CD8-positive, alpha-beta memory T cell (primary cell): ENCODE results near the gene SH3TC1. TPM values are rescaled to one million over a fixed set of nuclear protein-coding genes. Genes with fewer than 3 reads are reported as not detected.

ENCODE experiments used
- CTCF ChIA-PET: fragments of 350-600 bp; sonication (Branson Sonifier 250); formaldehyde crosslinking; loops from one replicate; lab custom pipeline; 2021; ENCODE audit warnings: antibody characterized with exemption; lab: Charles Lee
- POLR2A ChIA-PET: fragments of 350-600 bp; sonication (Branson Sonifier 250); formaldehyde crosslinking; loops from one replicate; lab custom pipeline; 2021; ENCODE audit warnings: antibody characterized with exemption; lab: Charles Lee
- DNase-seq, 5 donors: peaks; one replicate each; pipeline versions ENCODE4 v3.0.0 to v3.0.0-alpha.2; 2020 to 2022; ENCODE audit warnings: mixed read lengths in 1 of 5
- H3K27ac ChIP-seq: one replicate; pipeline ENCODE4 v1.7.0; 2013; ENCODE audit warnings: low read depth, mild to moderate bottlenecking, low read length, moderate library complexity
- H3K27me3 ChIP-seq: 2 replicates; pipeline ENCODE4 v1.7.0; 2013; ENCODE audit warnings: low read length, mild to moderate bottlenecking; ENCODE audit not compliant: insufficient read depth, poor library complexity, severe bottlenecking
- H3K36me3 ChIP-seq: 2 replicates; pipeline ENCODE4 v1.7.0; 2013; ENCODE audit warnings: mild to moderate bottlenecking, low read length, moderate library complexity; ENCODE audit not compliant: insufficient read depth
- H3K4me1 ChIP-seq: 2 replicates; pipeline ENCODE4 v1.7.0; 2013; ENCODE audit warnings: mild to moderate bottlenecking, low read length, moderate library complexity; ENCODE audit not compliant: insufficient read depth
- H3K4me3 ChIP-seq: 2 replicates; pipeline ENCODE4 v1.7.0; 2013; ENCODE audit warnings: mild to moderate bottlenecking, low read length
- H3K9me3 ChIP-seq: 2 replicates; pipeline ENCODE4 v1.7.0; 2013; ENCODE audit warnings: mild to moderate bottlenecking, low read length
- H3K27ac Mint-ChIP-seq, 8 donors: one replicate each; pipeline ENCODE4 v1.8.0; 2020 to 2021; ENCODE audit warnings: mixed read lengths in 8 of 8, mild to moderate bottlenecking in 6 of 8, inconsistent platforms in 3 of 8, moderate library complexity in 3 of 8
- H3K27me3 Mint-ChIP-seq, 2 donors: one replicate each; pipeline ENCODE4 v1.8.0; 2020 to 2021; ENCODE audit warnings: mixed read lengths in 2 of 2, mild to moderate bottlenecking in 1 of 2, moderate library complexity in 1 of 2
- H3K36me3 Mint-ChIP-seq, 3 donors: one replicate each; pipeline ENCODE4 v1.8.0; 2020 to 2021; ENCODE audit warnings: mixed read lengths in 3 of 3, inconsistent platforms in 1 of 3, mild to moderate bottlenecking in 1 of 3
- H3K4me1 Mint-ChIP-seq, 3 donors: one replicate each; pipeline ENCODE4 v1.8.0; 2020 to 2021; ENCODE audit warnings: mixed read lengths in 3 of 3, inconsistent platforms in 1 of 3, mild to moderate bottlenecking in 1 of 3
- H3K4me3 Mint-ChIP-seq, 7 donors: one replicate each; pipeline ENCODE4 v1.8.0; 2020 to 2021; ENCODE audit warnings: mixed read lengths in 7 of 7, mild to moderate bottlenecking in 6 of 7, moderate library complexity in 4 of 7, inconsistent platforms in 2 of 7
- H3K9me3 Mint-ChIP-seq, 5 donors: one replicate each; pipeline ENCODE4 v1.8.0; 2020 to 2022; ENCODE audit warnings: mixed read lengths in 5 of 5, mild to moderate bottlenecking in 3 of 5, moderate library complexity in 2 of 5, inconsistent platforms in 1 of 5
- polyA plus RNA-seq: library from polyadenylated mRNA; unstranded; fragments of 300-500 nt; fragmentation: Illumina TruSeq; gene quantifications from one replicate; pipeline ENCODE4 v1.2.3, GENCODE V29; 2021
- total RNA-seq, 2 experiments: library from RNA; stranded (reverse); gene quantifications; one replicate each; pipeline ENCODE4 v1.2.3, GENCODE V29; 2021

The SH3TC1 gene
- total and polyA plus RNA-seq, 3 experiments from 2014 or later, result 7.5 to 12.2 (median 8.9) TPM

GRCh38 chr4:8210010-8210409 lies 10.9 kb downstream of the SH3TC1 start:
- POLR2A ChIA-PET, result no interaction called here
- CTCF ChIA-PET, result interaction anchor here (0.6 kb wide), 1 partner anchor 32 kb away, joined by 3 read pairs; no protein-coding TSS in a partner anchor

DNA sequence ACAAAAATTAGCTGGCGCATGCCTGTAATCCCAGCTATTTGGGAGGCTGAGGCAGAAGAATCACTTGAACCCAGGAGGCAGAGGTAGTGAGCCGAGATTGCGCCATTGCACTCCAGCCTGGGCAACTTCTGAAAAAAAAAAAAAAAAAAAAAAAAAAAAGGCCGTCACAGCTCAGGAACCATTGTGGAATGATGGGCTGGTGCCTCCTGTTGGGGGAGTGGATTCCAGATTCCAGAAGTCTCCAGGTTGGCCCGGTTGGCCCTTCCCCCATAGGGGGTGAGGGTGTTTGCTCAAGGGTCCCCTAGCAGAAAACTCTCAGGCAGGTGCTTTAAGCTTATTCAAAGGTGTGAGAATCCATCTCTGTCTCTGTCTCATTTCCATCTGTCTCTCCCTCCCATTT lies 11.5 kb downstream of the SH3TC1 start:
- H3K4me1 ChIP-seq, result no peaks in the 10 kb centered on the region
- ChIA-PET CTCF (interaction anchor here (0.6 kb wide), 1 partner anchor 31 kb away, joined by 3 read pairs; no protein-coding TSS in a partner anchor), POLR2A (no interaction called here)
- no peak overlapping the region for H3K4me3 ChIP-seq
- no peaks in the 10 kb centered on the region for H3K9me3 ChIP-seq
- H3K27me3 ChIP-seq, result no peaks in the 10 kb centered on the region
- no peaks in the 10 kb centered on the region for H3K9me3 Mint-ChIP-seq
- H3K27ac Mint-ChIP-seq, result no peak overlapping the region
- peaks cover 6 to 12% (median 10%) of the 10 kb centered on the region in 3 donors for H3K4me1 Mint-ChIP-seq
- H3K36me3 ChIP-seq, result no peaks in the 10 kb centered on the region
- DNase-seq, result no peak
- H3K4me3 Mint-ChIP-seq, result no peak overlapping the region
- H3K27me3 Mint-ChIP-seq, result no peaks in the 10 kb centered on the region
- H3K27ac ChIP-seq, result no peak overlapping the region
- H3K36me3 Mint-ChIP-seq, result peaks cover 0 to 38% (median 4%) of the 10 kb centered on the region in 3 donors

More at GRCh38 chr4:8210010-8210409, 10.9 kb downstream of the SH3TC1 start:
- Mint-ChIP-seq H3K36me3 (peaks cover 0 to 36% (median 4%) of the 10 kb centered on the region in 3 donors), H3K4me1 (peaks cover 6 to 13% (median 12%) of the 10 kb centered on the region in 3 donors), H3K27ac (no peak overlapping the region), H3K27me3 (no peaks in the 10 kb centered on the region), H3K9me3 (no peaks in the 10 kb centered on the region), H3K4me3 (no peak overlapping the region)
- Histone ChIP-seq H3K27me3 (no peaks in the 10 kb centered on the region), H3K4me3 (no peak overlapping the region), H3K9me3 (no peaks in the 10 kb centered on the region), H3K4me1 (no peaks in the 10 kb centered on the region), H3K27ac (no peak overlapping the region), H3K36me3 (no peaks in the 10 kb centered on the region)
- no peak for DNase-seq

DNA sequence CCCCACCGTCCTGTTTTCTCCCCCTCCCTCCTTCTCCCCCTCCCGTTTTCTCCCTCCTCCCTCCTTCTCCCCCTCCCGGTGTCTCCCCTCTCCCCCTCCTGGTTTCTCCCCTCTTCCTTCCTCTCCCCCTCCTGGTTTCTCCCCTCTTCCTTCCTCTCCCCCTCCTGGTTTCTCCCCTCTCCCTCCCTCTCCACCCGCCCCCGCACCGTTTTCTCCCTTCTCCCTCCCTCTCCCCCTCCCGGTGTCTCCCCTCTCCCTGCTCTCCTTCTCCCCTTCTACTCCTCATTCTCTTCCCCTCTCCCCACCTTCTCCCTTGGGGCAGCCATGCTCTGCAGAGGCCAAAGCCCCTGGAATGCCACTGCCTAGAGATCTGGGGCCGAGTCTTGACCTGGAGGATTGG lies 12.2 kb downstream of the SH3TC1 start:
- Mint-ChIP-seq H3K27me3 (no peaks in the 10 kb centered on the region), H3K4me3 (no peak overlapping the region), H3K4me1 (peaks cover 5 to 9% (median 6%) of the 10 kb centered on the region in 3 donors), H3K36me3 (peaks cover 0 to 39% (median 4%) of the 10 kb centered on the region in 3 donors), H3K27ac (peak overlapping the region in 1 of 8 donors; percentile 77), H3K9me3 (no peaks in the 10 kb centered on the region)
- Histone ChIP-seq H3K4me3 (no peak overlapping the region), H3K27me3 (no peaks in the 10 kb centered on the region), H3K4me1 (no peaks in the 10 kb centered on the region), H3K36me3 (no peaks in the 10 kb centered on the region), H3K27ac (no peak overlapping the region), H3K9me3 (no peaks in the 10 kb centered on the region)
- POLR2A ChIA-PET, result no interaction called here
- no peak for DNase-seq
- CTCF ChIA-PET, result no interaction called here

DNA sequence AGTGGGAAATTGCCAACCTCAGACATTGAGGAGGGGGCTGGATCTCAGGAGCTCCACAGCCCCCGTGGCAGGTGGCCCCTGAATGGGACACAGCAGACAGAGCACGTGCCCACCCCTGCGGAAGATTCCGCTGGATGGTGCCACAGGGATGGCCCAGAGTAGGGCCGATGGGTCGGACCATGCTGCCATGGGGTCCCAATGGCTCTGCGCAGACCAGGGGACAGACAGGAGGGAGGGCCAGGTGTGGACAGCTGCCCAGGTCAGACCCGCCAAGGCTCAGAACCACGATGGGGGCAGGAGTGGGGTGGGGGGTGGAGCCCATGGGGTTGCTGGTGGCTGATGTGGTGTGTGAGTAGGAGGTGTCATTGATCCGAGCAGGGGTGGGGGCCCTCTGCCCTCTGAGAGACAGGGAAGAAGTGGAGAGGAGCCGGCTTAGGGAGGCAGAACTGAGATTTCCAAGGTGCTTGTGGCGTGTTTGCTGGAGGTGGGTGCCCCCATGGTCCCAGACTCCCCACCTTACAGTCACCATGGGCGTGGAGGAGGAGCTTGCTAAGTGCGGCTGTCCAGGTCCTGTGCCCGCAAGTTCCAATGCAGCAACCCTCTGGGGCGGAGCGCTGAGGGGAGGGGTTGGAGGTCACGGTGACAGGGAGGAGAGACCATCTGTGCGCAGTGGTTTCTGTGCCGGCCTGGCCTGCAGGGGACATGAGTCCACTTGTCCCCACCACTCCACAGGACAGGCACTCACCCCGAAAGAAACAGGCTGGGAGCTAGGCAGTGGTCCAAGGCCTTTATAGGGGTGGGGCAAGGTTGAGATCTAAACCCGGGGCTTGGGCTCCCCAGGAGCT lies 12.9 kb downstream of the SH3TC1 start:
- no peaks in the 10 kb centered on the region for H3K9me3 Mint-ChIP-seq
- Histone ChIP-seq H3K27ac (no peak overlapping the region), H3K27me3 (no peaks in the 10 kb centered on the region), H3K4me3 (no peak overlapping the region), H3K4me1 (no peaks in the 10 kb centered on the region), H3K36me3 (no peaks in the 10 kb centered on the region), H3K9me3 (no peaks in the 10 kb centered on the region)
- no peak for DNase-seq
- peaks cover 1 to 6% (median 6%) of the 10 kb centered on the region in 3 donors for H3K4me1 Mint-ChIP-seq
- no peak overlapping the region for H3K4me3 Mint-ChIP-seq
- H3K27me3 Mint-ChIP-seq, result no peaks in the 10 kb centered on the region
- POLR2A ChIA-PET, result no interaction called here
- H3K36me3 Mint-ChIP-seq, result peaks cover 0 to 37% (median 4%) of the 10 kb centered on the region in 3 donors
- H3K27ac Mint-ChIP-seq, result peak overlapping the region in 1 of 8 donors; percentile 77
- CTCF ChIA-PET, result no interaction called here

GRCh38 chr4:8212622-8213021 lies 13.5 kb downstream of the SH3TC1 start:
- no peak for DNase-seq
- POLR2A ChIA-PET, result no interaction called here
- H3K27me3 Mint-ChIP-seq, result no peaks in the 10 kb centered on the region
- H3K27ac Mint-ChIP-seq, result no peak overlapping the region
- H3K27me3 ChIP-seq, result no peaks in the 10 kb centered on the region
- H3K36me3 ChIP-seq, result no peaks in the 10 kb centered on the region
- no peaks in the 10 kb centered on the region for H3K9me3 ChIP-seq
- H3K4me3 ChIP-seq, result no peak overlapping the region
- H3K4me1 Mint-ChIP-seq, result peaks cover 0 to 2% (median under 1%) of the 10 kb centered on the region in 3 donors
- H3K4me3 Mint-ChIP-seq, result no peak overlapping the region
- H3K4me1 ChIP-seq, result no peaks in the 10 kb centered on the region
- CTCF ChIA-PET, result no interaction called here
- H3K27ac ChIP-seq, result no peak overlapping the region
- H3K36me3 Mint-ChIP-seq, result peaks cover 0 to 37% (median 8%) of the 10 kb centered on the region in 3 donors
- H3K9me3 Mint-ChIP-seq, result no peaks in the 10 kb centered on the region

GRCh38 chr4:8213121-8213520 lies 14.0 kb downstream of the SH3TC1 start:
- Mint-ChIP-seq H3K9me3 (no peaks in the 10 kb centered on the region), H3K4me1 (peaks cover 0 to 4% (median 0%) of the 10 kb centered on the region in 3 donors), H3K27me3 (no peaks in the 10 kb centered on the region), H3K4me3 (no peak overlapping the region), H3K36me3 (peaks cover 0 to 37% (median 8%) of the 10 kb centered on the region in 3 donors), H3K27ac (no peak overlapping the region)
- POLR2A ChIA-PET, result no interaction called here
- H3K27me3 ChIP-seq, result no peaks in the 10 kb centered on the region
- no peak overlapping the region for H3K4me3 ChIP-seq
- no peaks in the 10 kb centered on the region for H3K9me3 ChIP-seq
- H3K36me3 ChIP-seq, result no peaks in the 10 kb centered on the region
- no peak for DNase-seq
- CTCF ChIA-PET, result no interaction called here
- no peaks in the 10 kb centered on the region for H3K4me1 ChIP-seq
- H3K27ac ChIP-seq, result no peak overlapping the region

GRCh38 chr4:8214136-8214535 lies 15.0 kb downstream of the SH3TC1 start:
- Mint-ChIP-seq H3K36me3 (peaks cover 0 to 39% (median 7%) of the 10 kb centered on the region in 3 donors), H3K27ac (no peak overlapping the region), H3K4me3 (no peak overlapping the region), H3K4me1 (peaks cover 0 to 9% (median 0%) of the 10 kb centered on the region in 3 donors), H3K27me3 (no peaks in the 10 kb centered on the region), H3K9me3 (no peaks in the 10 kb centered on the region)
- Histone ChIP-seq H3K36me3 (no peaks in the 10 kb centered on the region), H3K4me1 (no peaks in the 10 kb centered on the region), H3K4me3 (no peak overlapping the region), H3K27ac (no peak overlapping the region), H3K9me3 (no peaks in the 10 kb centered on the region), H3K27me3 (no peaks in the 10 kb centered on the region)
- no peak for DNase-seq
- POLR2A ChIA-PET, result interaction anchor here (0.7 kb wide), 1 partner anchor 11 kb away, joined by 3 read pairs; no protein-coding TSS in a partner anchor
- CTCF ChIA-PET, result no interaction called here

- CTCF ChIA-PET, result no interaction called here
- Histone ChIP-seq H3K4me3 (no peak overlapping the region), H3K36me3 (no peaks in the 10 kb centered on the region), H3K27ac (no peak overlapping the region), H3K4me1 (no peaks in the 10 kb centered on the region), H3K27me3 (no peaks in the 10 kb centered on the region), H3K9me3 (no peaks in the 10 kb centered on the region)
- Mint-ChIP-seq H3K4me1 (peaks cover 0 to 12% (median 0%) of the 10 kb centered on the region in 3 donors), H3K27ac (no peak overlapping the region), H3K27me3 (no peaks in the 10 kb centered on the region), H3K36me3 (peaks cover 0 to 39% (median 12%) of the 10 kb centered on the region in 3 donors), H3K4me3 (no peak overlapping the region), H3K9me3 (no peaks in the 10 kb centered on the region)
- POLR2A ChIA-PET, result no interaction called here
- DNase-seq, result no peak
Observed at GRCh38 chr4:8215001-8215427, 15.9 kb downstream of the SH3TC1 start.
